Measurements from ENCODE around the gene TMED9. TPM values are rescaled to one million over a fixed set of nuclear protein-coding genes. Genes with fewer than 3 reads are reported as not detected.

TMED9 gene
- total and polyA plus RNA-seq, 3 experiments from 2014 or later = 138 to 142 (median 140) TPM

GRCh38 chr5:177607452-177608192 lies 15.6 kb downstream of the TMED9 start:
- Mint-ChIP-seq H3K4me3 (no peak overlapping the region), H3K36me3 (peaks cover 0 to 43% (median 3%) of the 10 kb centered on the region in 3 donors), H3K9me3 (no peaks in the 10 kb centered on the region), H3K27ac (no peak overlapping the region), H3K27me3 (no peaks in the 10 kb centered on the region), H3K4me1 (peaks cover 8 to 25% (median 15%) of the 10 kb centered on the region in 3 donors)
- H3K27ac ChIP-seq (ENCODE audit: low read depth, low read length) = no peak overlapping the region
- H3K27me3 ChIP-seq (ENCODE audit: insufficient read depth, low read length, poor library complexity, severe bottlenecking) = no peaks in the 10 kb centered on the region
- no peak overlapping the region for H3K4me3 ChIP-seq (ENCODE audit: low read length)
- ChIA-PET CTCF (interaction anchor here (0.6 to 2.2 kb wide), 6 partner anchors 9 to 546 kb away, joined by 3 to 6 read pairs (median 4); partner anchors contain the start of genes NHP2 and TMED9), POLR2A (no interaction called here)
- no peaks in the 10 kb centered on the region for H3K9me3 ChIP-seq (ENCODE audit: low read length)
- H3K4me1 ChIP-seq (ENCODE audit: insufficient read depth, low read length) = no peaks in the 10 kb centered on the region
- DNase-seq = peak in 3 of 5 donors; percentile 18 to 65 (median 56)
- no peaks in the 10 kb centered on the region for H3K36me3 ChIP-seq (ENCODE audit: insufficient read depth, low read length)

- no peak overlapping the region for H3K27ac Mint-ChIP-seq
Observed at GRCh38 chr5:177608243-177609075, 16.5 kb downstream of the TMED9 start.

GRCh38 chr5:177609076-177610059 lies 17.4 kb downstream of the TMED9 start:
- ChIA-PET CTCF (interaction anchor here (2.2 kb wide), 1 partner anchor 11 kb away, joined by 4 read pairs; no protein-coding TSS in a partner anchor), POLR2A (no interaction called here)
- Mint-ChIP-seq H3K36me3 (peaks cover 0 to 38% (median 0%) of the 10 kb centered on the region in 3 donors), H3K27me3 (no peaks in the 10 kb centered on the region), H3K4me1 (peaks cover 5 to 18% (median 10%) of the 10 kb centered on the region in 3 donors), H3K4me3 (no peak overlapping the region), H3K9me3 (no peaks in the 10 kb centered on the region), H3K27ac (peak overlapping the region in 2 of 8 donors; percentile 54 to 93)
- no peaks in the 10 kb centered on the region for H3K4me1 ChIP-seq (ENCODE audit: insufficient read depth, low read length)
- H3K9me3 ChIP-seq (ENCODE audit: low read length) = no peaks in the 10 kb centered on the region
- no peak for DNase-seq
- no peak overlapping the region for H3K27ac ChIP-seq (ENCODE audit: low read depth, low read length)
- no peaks in the 10 kb centered on the region for H3K27me3 ChIP-seq (ENCODE audit: insufficient read depth, low read length, poor library complexity, severe bottlenecking)
- no peak overlapping the region for H3K4me3 ChIP-seq (ENCODE audit: low read length)
- H3K36me3 ChIP-seq (ENCODE audit: insufficient read depth, low read length) = no peaks in the 10 kb centered on the region

More at GRCh38 chr5:177608243-177609075, 16.5 kb downstream of the TMED9 start:
- H3K27me3 Mint-ChIP-seq = no peaks in the 10 kb centered on the region
- no peak overlapping the region for H3K4me3 ChIP-seq (ENCODE audit: low read length)
- H3K9me3 ChIP-seq (ENCODE audit: low read length) = no peaks in the 10 kb centered on the region
- POLR2A ChIA-PET = no interaction called here
- peaks cover 6 to 22% (median 12%) of the 10 kb centered on the region in 3 donors for H3K4me1 Mint-ChIP-seq
- no peak overlapping the region for H3K4me3 Mint-ChIP-seq
- CTCF ChIA-PET = interaction anchor here (0.9 to 2.2 kb wide), 3 partner anchors 8 to 15 kb away, joined by 3 to 5 read pairs (median 4); no protein-coding TSS in a partner anchor
- no peak for DNase-seq
- no peaks in the 10 kb centered on the region for H3K36me3 ChIP-seq (ENCODE audit: insufficient read depth, low read length)
- H3K9me3 Mint-ChIP-seq = no peaks in the 10 kb centered on the region
- no peaks in the 10 kb centered on the region for H3K27me3 ChIP-seq (ENCODE audit: insufficient read depth, low read length, poor library complexity, severe bottlenecking)
- no peaks in the 10 kb centered on the region for H3K4me1 ChIP-seq (ENCODE audit: insufficient read depth, low read length)
- H3K36me3 Mint-ChIP-seq = peaks cover 0 to 42% (median under 1%) of the 10 kb centered on the region in 3 donors
- no peak overlapping the region for H3K27ac ChIP-seq (ENCODE audit: low read depth, low read length)

- H3K27ac Mint-ChIP-seq = peak overlapping the region in 2 of 8 donors; percentile 43 to 54
- H3K36me3 Mint-ChIP-seq = peaks cover 0 to 34% (median 0%) of the 10 kb centered on the region in 3 donors
- no peaks in the 10 kb centered on the region for H3K9me3 Mint-ChIP-seq
- peaks cover 5 to 18% (median 10%) of the 10 kb centered on the region in 3 donors for H3K4me1 Mint-ChIP-seq
- Histone ChIP-seq H3K27ac (ENCODE audit: low read depth, low read length) (no peak overlapping the region), H3K4me1 (ENCODE audit: insufficient read depth, low read length) (no peaks in the 10 kb centered on the region), H3K36me3 (ENCODE audit: insufficient read depth, low read length) (no peaks in the 10 kb centered on the region), H3K4me3 (ENCODE audit: low read length) (no peak overlapping the region), H3K27me3 (ENCODE audit: insufficient read depth, low read length, poor library complexity, severe bottlenecking) (no peaks in the 10 kb centered on the region), H3K9me3 (ENCODE audit: low read length) (no peaks in the 10 kb centered on the region)
- ChIA-PET POLR2A (no interaction called here), CTCF (interaction anchor here (2.2 kb wide), 1 partner anchor 12 kb away, joined by 4 read pairs; no protein-coding TSS in a partner anchor)
- no peak for DNase-seq
- H3K4me3 Mint-ChIP-seq = no peak overlapping the region
- no peaks in the 10 kb centered on the region for H3K27me3 Mint-ChIP-seq
Observed at GRCh38 chr5:177610131-177610769, 18.2 kb downstream of the TMED9 start.

- no peak overlapping the region for H3K4me3 Mint-ChIP-seq
- peak overlapping the region in 2 of 8 donors; percentile 43 to 85 for H3K27ac Mint-ChIP-seq
- no peaks in the 10 kb centered on the region for H3K27me3 ChIP-seq (ENCODE audit: insufficient read depth, low read length, poor library complexity, severe bottlenecking)
- ChIA-PET POLR2A (no interaction called here), CTCF (no interaction called here)
- no peak for DNase-seq
- H3K4me1 Mint-ChIP-seq = peaks cover 5 to 18% (median 10%) of the 10 kb centered on the region in 3 donors
- H3K36me3 Mint-ChIP-seq = peaks cover 0 to 29% (median 0%) of the 10 kb centered on the region in 3 donors
- no peak overlapping the region for H3K4me3 ChIP-seq (ENCODE audit: low read length)
- H3K27ac ChIP-seq (ENCODE audit: low read depth, low read length) = no peak overlapping the region
- no peaks in the 10 kb centered on the region for H3K27me3 Mint-ChIP-seq
- H3K36me3 ChIP-seq (ENCODE audit: insufficient read depth, low read length) = no peaks in the 10 kb centered on the region
- H3K9me3 Mint-ChIP-seq = no peaks in the 10 kb centered on the region
- no peaks in the 10 kb centered on the region for H3K4me1 ChIP-seq (ENCODE audit: insufficient read depth, low read length)
- H3K9me3 ChIP-seq (ENCODE audit: low read length) = no peaks in the 10 kb centered on the region
Observed at GRCh38 chr5:177610770-177611445, 18.9 kb downstream of the TMED9 start.

- Histone ChIP-seq H3K36me3 (ENCODE audit: insufficient read depth, low read length) (no peaks in the 10 kb centered on the region), H3K27me3 (ENCODE audit: insufficient read depth, low read length, poor library complexity, severe bottlenecking) (no peaks in the 10 kb centered on the region), H3K9me3 (ENCODE audit: low read length) (no peaks in the 10 kb centered on the region), H3K27ac (ENCODE audit: low read depth, low read length) (no peak overlapping the region), H3K4me1 (ENCODE audit: insufficient read depth, low read length) (no peaks in the 10 kb centered on the region), H3K4me3 (ENCODE audit: low read length) (no peak overlapping the region)
- H3K27ac Mint-ChIP-seq = peak overlapping the region in 3 of 8 donors; percentile 54 to 85 (median 72)
- ChIA-PET POLR2A (no interaction called here), CTCF (no interaction called here)
- no peak overlapping the region for H3K4me3 Mint-ChIP-seq
- no peaks in the 10 kb centered on the region for H3K27me3 Mint-ChIP-seq
- no peaks in the 10 kb centered on the region for H3K9me3 Mint-ChIP-seq
- H3K36me3 Mint-ChIP-seq = peaks cover 0 to 28% (median 0%) of the 10 kb centered on the region in 3 donors
- DNase-seq = no peak
- peaks cover 0 to 12% (median 4%) of the 10 kb centered on the region in 3 donors for H3K4me1 Mint-ChIP-seq
Observed at GRCh38 chr5:177611446-177612214, 19.6 kb downstream of the TMED9 start.

Measured in CD8-positive, alpha-beta memory T cell (primary cell).